Breast epithelium (tissue), 3 donors: Measurements from ENCODE around the gene KPNB1.

Experiments
- POLR2A ChIP-seq: fragments of 450-650 bp; IDR thresholded peaks from one replicate; pipeline ENCODE4 v1.6.1; 2016; ENCODE audit warnings: antibody characterized with exemption, mild to moderate bottlenecking, moderate library complexity
- POLR2AphosphoS5 ChIP-seq, 3 donors: sonication (generic); formaldehyde crosslinking; IDR thresholded peaks; one replicate each; pipeline ENCODE4 v1.6.1; 2017; ENCODE audit warnings: antibody characterized with exemption in 3 of 3
- TF ChIP-seq, protein P1 (sequence below), 3 donors: fragments of 450-650 bp; IDR thresholded peaks; one replicate each; pipeline ENCODE4 v1.5.1; 2016 to 2017; ENCODE audit warnings: antibody characterized with exemption in 3 of 3, mild to moderate bottlenecking in 3 of 3, moderate library complexity in 3 of 3

DNA sequence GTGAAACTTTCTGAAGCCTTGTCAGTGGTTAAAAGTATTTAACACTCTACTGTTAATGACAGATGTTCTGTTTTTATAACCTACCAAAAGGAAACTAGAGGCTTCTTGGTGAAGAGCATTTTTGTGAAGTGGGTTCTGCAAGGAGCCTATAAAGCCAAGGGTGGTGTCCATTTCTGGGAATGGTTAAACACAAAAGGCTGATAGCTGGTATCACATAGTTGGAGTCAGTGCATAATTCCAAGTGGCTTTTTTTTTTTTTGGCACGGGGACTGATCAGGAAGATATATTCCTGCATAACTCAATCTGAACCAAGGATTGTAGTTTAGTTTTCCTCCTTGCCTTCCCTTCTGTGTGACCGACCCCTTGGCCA, 27.6 kb upstream of the KPNB1 start:
- TF ChIP-seq, protein P1, sequence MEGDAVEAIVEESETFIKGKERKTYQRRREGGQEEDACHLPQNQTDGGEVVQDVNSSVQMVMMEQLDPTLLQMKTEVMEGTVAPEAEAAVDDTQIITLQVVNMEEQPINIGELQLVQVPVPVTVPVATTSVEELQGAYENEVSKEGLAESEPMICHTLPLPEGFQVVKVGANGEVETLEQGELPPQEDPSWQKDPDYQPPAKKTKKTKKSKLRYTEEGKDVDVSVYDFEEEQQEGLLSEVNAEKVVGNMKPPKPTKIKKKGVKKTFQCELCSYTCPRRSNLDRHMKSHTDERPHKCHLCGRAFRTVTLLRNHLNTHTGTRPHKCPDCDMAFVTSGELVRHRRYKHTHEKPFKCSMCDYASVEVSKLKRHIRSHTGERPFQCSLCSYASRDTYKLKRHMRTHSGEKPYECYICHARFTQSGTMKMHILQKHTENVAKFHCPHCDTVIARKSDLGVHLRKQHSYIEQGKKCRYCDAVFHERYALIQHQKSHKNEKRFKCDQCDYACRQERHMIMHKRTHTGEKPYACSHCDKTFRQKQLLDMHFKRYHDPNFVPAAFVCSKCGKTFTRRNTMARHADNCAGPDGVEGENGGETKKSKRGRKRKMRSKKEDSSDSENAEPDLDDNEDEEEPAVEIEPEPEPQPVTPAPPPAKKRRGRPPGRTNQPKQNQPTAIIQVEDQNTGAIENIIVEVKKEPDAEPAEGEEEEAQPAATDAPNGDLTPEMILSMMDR (IDR thresholded peaks at IDR 0.05): no peak
- TF ChIP-seq POLR2A (no peak), POLR2AphosphoS5 (IDR thresholded peaks at IDR 0.05) (no peak)
